Naive thymus-derived CD8-positive, alpha-beta T cell (primary cell): Measurements from ENCODE around the gene CRB2. TPM values are rescaled to one million over a fixed set of nuclear protein-coding genes. Genes with fewer than 3 reads are reported as not detected.

Experiments
- ATAC-seq, 2 donors: fragments of 150-1000 bp; cut with Tn5 transposase in 1 of 2; sonication (Bioruptor Pico), chemical (Tn5 transposase) in 1 of 2; 1 replicate in 1 of 2; 2 replicates in 1 of 2; pipeline ENCODE4 v1.10.0; 2021; ENCODE audit warnings: mild to moderate bottlenecking in 2 of 2, moderate library complexity in 2 of 2
- POLR2A ChIA-PET: fragments of 350-600 bp; sonication (Branson Sonifier 250); formaldehyde crosslinking; loops from one replicate; lab custom pipeline; 2021; ENCODE audit warnings: antibody characterized with exemption; lab: Charles Lee
- DNase-seq, 10 donors: peaks; one replicate each; pipeline versions ENCODE4 v3.0.0 to v3.0.0-alpha.2; 2020 to 2022
- H3K27ac Mint-ChIP-seq, 10 donors: one replicate each; pipeline ENCODE4 v1.8.0; 2020 to 2022; ENCODE audit warnings: mild to moderate bottlenecking in 10 of 10, mixed read lengths in 10 of 10, moderate library complexity in 4 of 10, inconsistent platforms in 1 of 10
- H3K27me3 Mint-ChIP-seq, 5 donors: one replicate each; pipeline ENCODE4 v1.8.0; 2021 to 2022; ENCODE audit warnings: mixed read lengths in 5 of 5
- H3K36me3 Mint-ChIP-seq, 3 donors: one replicate each; pipeline ENCODE4 v1.8.0; 2020 to 2022; ENCODE audit warnings: mixed read lengths in 3 of 3, mild to moderate bottlenecking in 2 of 3, inconsistent platforms in 1 of 3
- H3K4me1 Mint-ChIP-seq, 4 donors: one replicate each; pipeline ENCODE4 v1.8.0; 2021 to 2022; ENCODE audit warnings: mixed read lengths in 4 of 4
- H3K4me3 Mint-ChIP-seq, 10 donors: one replicate each; pipeline ENCODE4 v1.8.0; 2020 to 2022; ENCODE audit warnings: mild to moderate bottlenecking in 10 of 10, mixed read lengths in 10 of 10, moderate library complexity in 6 of 10, inconsistent platforms in 1 of 10
- H3K9me3 Mint-ChIP-seq, 9 donors: one replicate each; pipeline ENCODE4 v1.8.0; 2020 to 2022; ENCODE audit warnings: mixed read lengths in 9 of 9, mild to moderate bottlenecking in 3 of 9, inconsistent platforms in 1 of 9, moderate library complexity in 1 of 9
- polyA plus RNA-seq, 3 donors: library from polyadenylated mRNA; unstranded; fragments of 300-500 nt; fragmentation: Illumina TruSeq; gene quantifications; one replicate each; pipeline ENCODE4 v1.2.3, GENCODE V29; 2021
- total RNA-seq, 8 experiments: library from RNA in 2 of 8; stranded (reverse) in 2 of 8; gene quantifications; one replicate each; pipeline ENCODE4 v1.2.3 and lab custom pipeline; 2021 to 2026

Gene CRB2
- total and polyA plus RNA-seq, 5 experiments from 2014 or later, result 0.08 to 0.25 (median 0.18) TPM; not detected in 2

GRCh38 chr9:123353041-123353440, 3.0 kb upstream of the CRB2 start:
- H3K4me1 Mint-ChIP-seq, result peaks cover 6 to 9% (median 7%) of the 10 kb centered on the region in 4 donors
- H3K27ac Mint-ChIP-seq, result peak overlapping the region in 1 of 10 donors; percentile 17
- H3K27me3 Mint-ChIP-seq, result peaks cover 3 to 13% (median 5%) of the 10 kb centered on the region in 5 donors
- no peaks in the 10 kb centered on the region for H3K9me3 Mint-ChIP-seq
- H3K4me3 Mint-ChIP-seq, result no peak overlapping the region
- no peaks in the 10 kb centered on the region for H3K36me3 Mint-ChIP-seq
- POLR2A ChIA-PET, result no interaction called here
- ATAC-seq, result no peak
- DNase-seq, result no peak

- Mint-ChIP-seq H3K36me3 (no peaks in the 10 kb centered on the region), H3K4me1 (peaks cover 6 to 18% (median 12%) of the 10 kb centered on the region in 4 donors), H3K27me3 (peaks cover 3 to 13% (median 5%) of the 10 kb centered on the region in 5 donors), H3K4me3 (no peak overlapping the region), H3K9me3 (no peaks in the 10 kb centered on the region), H3K27ac (peak overlapping the region in 4 of 10 donors; percentile 34 to 71 (median 40))
- DNase-seq, result peak in 8 of 10 donors; percentile 35 to 54 (median 44)
- POLR2A ChIA-PET, result interaction anchor here (0.6 kb wide), 1 partner anchor 31 kb away, joined by 4 read pairs; no protein-coding TSS in a partner anchor
- ATAC-seq, result peak; percentile 74
Observed at GRCh38 chr9:123353984-123354591, 1.9 kb upstream of the CRB2 start.

GRCh38 chr9:123354806-123355508, 1.0 kb upstream of the CRB2 start:
- Mint-ChIP-seq H3K4me3 (no peak overlapping the region), H3K27me3 (peaks cover 3 to 13% (median 5%) of the 10 kb centered on the region in 5 donors), H3K36me3 (no peaks in the 10 kb centered on the region), H3K9me3 (no peaks in the 10 kb centered on the region), H3K27ac (peak overlapping the region in 3 of 10 donors; percentile 12 to 91 (median 22)), H3K4me1 (peaks cover 8 to 26% (median 17%) of the 10 kb centered on the region in 4 donors)
- DNase-seq (no peak), ATAC-seq (no peak)
- POLR2A ChIA-PET, result interaction anchor here (0.6 kb wide), 1 partner anchor 31 kb away, joined by 4 read pairs; no protein-coding TSS in a partner anchor

GRCh38 chr9:123356851-123357742, 1.1 kb downstream of the CRB2 start:
- Mint-ChIP-seq H3K27me3 (peaks cover 3 to 11% (median 5%) of the 10 kb centered on the region in 5 donors), H3K4me1 (peaks cover 8 to 33% (median 18%) of the 10 kb centered on the region in 4 donors), H3K27ac (peak overlapping the region in 3 of 10 donors; percentile 49 to 74 (median 49)), H3K9me3 (no peaks in the 10 kb centered on the region), H3K36me3 (no peaks in the 10 kb centered on the region), H3K4me3 (no peak overlapping the region)
- ATAC-seq, result no peak
- POLR2A ChIA-PET, result interaction anchor here (0.6 kb wide), 1 partner anchor 275 kb away, joined by 3 read pairs; no protein-coding TSS in a partner anchor
- no peak for DNase-seq

GRCh38 chr9:123357743-123358059, 1.7 kb downstream of the CRB2 start:
- Mint-ChIP-seq H3K4me1 (peaks cover 8 to 33% (median 18%) of the 10 kb centered on the region in 4 donors), H3K36me3 (no peaks in the 10 kb centered on the region), H3K9me3 (no peaks in the 10 kb centered on the region), H3K4me3 (no peak overlapping the region), H3K27ac (no peak overlapping the region), H3K27me3 (peaks cover under 1 to 5% (median 3%) of the 10 kb centered on the region in 5 donors)
- ATAC-seq, result no peak
- POLR2A ChIA-PET, result no interaction called here
- DNase-seq, result no peak

- Mint-ChIP-seq H3K4me1 (peaks cover 8 to 33% (median 18%) of the 10 kb centered on the region in 4 donors), H3K4me3 (peak overlapping the region in 2 of 10 donors; percentile 47 to 75), H3K36me3 (no peaks in the 10 kb centered on the region), H3K27ac (peak overlapping the region in 2 of 10 donors; percentile 60 to 78), H3K9me3 (no peaks in the 10 kb centered on the region), H3K27me3 (peaks cover 0 to 3% (median 0%) of the 10 kb centered on the region in 5 donors)
- ATAC-seq (no peak), DNase-seq (no peak)
- POLR2A ChIA-PET, result no interaction called here
Observed at GRCh38 chr9:123358181-123358905, 2.3 kb downstream of the CRB2 start.

- POLR2A ChIA-PET, result no interaction called here
- no peaks in the 10 kb centered on the region for H3K9me3 Mint-ChIP-seq
- H3K27me3 Mint-ChIP-seq, result peaks cover 0 to 2% (median 0%) of the 10 kb centered on the region in 5 donors
- peak in 1 of 10 donors; percentile 20 for DNase-seq
- no peak for ATAC-seq
- H3K36me3 Mint-ChIP-seq, result no peaks in the 10 kb centered on the region
- H3K27ac Mint-ChIP-seq, result peak overlapping the region in 4 of 10 donors; percentile 20 to 78 (median 70)
- H3K4me1 Mint-ChIP-seq, result peaks cover 6 to 30% (median 14%) of the 10 kb centered on the region in 4 donors
- H3K4me3 Mint-ChIP-seq, result peak overlapping the region in 5 of 10 donors; percentile 39 to 75 (median 50)
Observed at GRCh38 chr9:123359106-123359505, 3.1 kb downstream of the CRB2 start.

GRCh38 chr9:123359546-123359945, 3.5 kb downstream of the CRB2 start:
- H3K27me3 Mint-ChIP-seq, result peaks cover 0 to 3% (median 0%) of the 10 kb centered on the region in 5 donors
- ATAC-seq (no peak), DNase-seq (peak in 1 of 10 donors; percentile 12)
- POLR2A ChIA-PET, result no interaction called here
- no peaks in the 10 kb centered on the region for H3K9me3 Mint-ChIP-seq
- peak overlapping the region in 5 of 10 donors; percentile 2 to 75 (median 22) for H3K4me3 Mint-ChIP-seq
- peaks cover 5 to 27% (median 13%) of the 10 kb centered on the region in 4 donors for H3K4me1 Mint-ChIP-seq
- H3K27ac Mint-ChIP-seq, result peak overlapping the region in 7 of 10 donors; percentile 24 to 66 (median 31)
- no peaks in the 10 kb centered on the region for H3K36me3 Mint-ChIP-seq

- Mint-ChIP-seq H3K4me3 (peak overlapping the region in 4 of 10 donors; percentile 2 to 75 (median 28)), H3K27ac (peak overlapping the region in 5 of 10 donors; percentile 25 to 57 (median 52)), H3K4me1 (peaks cover 5 to 27% (median 12%) of the 10 kb centered on the region in 4 donors), H3K27me3 (peaks cover 0 to 7% (median 1%) of the 10 kb centered on the region in 5 donors), H3K36me3 (no peaks in the 10 kb centered on the region), H3K9me3 (no peaks in the 10 kb centered on the region)
- DNase-seq, result peak in 5 of 10 donors; percentile 28 to 59 (median 51)
- POLR2A ChIA-PET, result no interaction called here
- ATAC-seq, result peak; percentile 25 to 42
Observed at GRCh38 chr9:123360161-123361085, 4.4 kb downstream of the CRB2 start.

- DNase-seq (no peak), ATAC-seq (no peak)
- Mint-ChIP-seq H3K27me3 (peaks cover 0 to 9% (median 1%) of the 10 kb centered on the region in 5 donors), H3K4me3 (peak overlapping the region in 1 of 10 donors; percentile 26), H3K36me3 (no peaks in the 10 kb centered on the region), H3K27ac (peak overlapping the region in 2 of 10 donors; percentile 35 to 43), H3K9me3 (no peaks in the 10 kb centered on the region), H3K4me1 (peaks cover 5 to 27% (median 12%) of the 10 kb centered on the region in 4 donors)
- POLR2A ChIA-PET, result no interaction called here
Observed at GRCh38 chr9:123361086-123361730, 5.2 kb downstream of the CRB2 start.
